NCI-H146 treated with DMSO at 0.1 percent for 48 hours (cell line): ENCODE results near the gene CSTB.

Experiments used
- DNase-seq: peaks from one replicate; lab custom pipeline; 2025; ENCODE audit not compliant: unreplicated experiment; lab: John Stamatoyannopoulos, UW

CSTB gene

GRCh38 chr21:43769325-43769958, 6.7 kb downstream of the CSTB start:
- DNase-seq, result no peak

GRCh38 chr21:43768868-43769167, 7.3 kb downstream of the CSTB start:
- no peak for DNase-seq

- DNase-seq, result no peak
These were observed 7.9 kb downstream of the CSTB start for GRCh38 chr21:43767984-43768867.

GRCh38 chr21:43767498-43767983, 8.6 kb downstream of the CSTB start:
- DNase-seq, result no peak

- DNase-seq, result no peak
These were observed 9.2 kb downstream of the CSTB start for GRCh38 chr21:43766734-43767497.

GRCh38 chr21:43764576-43765495, 11.3 kb downstream of the CSTB start:
- DNase-seq, result no peak

GRCh38 chr21:43763901-43764523, 12.1 kb downstream of the CSTB start:
- DNase-seq, result no peak

- DNase-seq, result no peak
These were observed 13.6 kb downstream of the CSTB start for GRCh38 chr21:43762303-43763128.

- no peak for DNase-seq
These were observed 14.2 kb downstream of the CSTB start for GRCh38 chr21:43761886-43762285.

GRCh38 chr21:43760391-43760958, 15.6 kb downstream of the CSTB start:
- DNase-seq, result no peak

- no peak for DNase-seq
These were observed 16.5 kb downstream of the CSTB start for GRCh38 chr21:43759651-43760050.

GRCh38 chr21:43758811-43759210, 17.3 kb downstream of the CSTB start:
- no peak for DNase-seq

- no peak for DNase-seq
These were observed 17.9 kb downstream of the CSTB start for GRCh38 chr21:43758111-43758641.

GRCh38 chr21:43757601-43758000, 18.5 kb downstream of the CSTB start:
- DNase-seq, result no peak

GRCh38 chr21:43755820-43756594, 20.1 kb downstream of the CSTB start:
- no peak for DNase-seq

GRCh38 chr21:43754948-43755781, 20.9 kb downstream of the CSTB start:
- no peak for DNase-seq

GRCh38 chr21:43753439-43753799, 22.7 kb downstream of the CSTB start:
- DNase-seq, result no peak
